ENCODE results near the gene WNK2. TPM values are rescaled to one million over a fixed set of nuclear protein-coding genes. Genes with fewer than 3 reads are reported as not detected.

The WNK2 gene
- total RNA-seq, 1 donor from 2014 or later = 218 TPM

- no peak for TF ChIP-seq CTCF (IDR thresholded peaks at IDR 0.05; ENCODE audit: borderline replicate concordance)
- Histone ChIP-seq H3K27ac (replicated peaks) (no peak overlapping the region), H3K4me3 (no peak overlapping the region), H3K4me1 (peaks cover 46% of the 10 kb centered on the region), H3K9me3 (replicated peaks) (no peaks in the 10 kb centered on the region), H3K27me3 (ENCODE audit: low read depth) (peaks cover 23% of the 10 kb centered on the region), H3K36me3 (peaks cover 28% of the 10 kb centered on the region)
- intact Hi-C loops (cut with micrococcal nuclease) = no loop called here
- DNase-seq = no peak
These were observed 81.5 kb downstream of the WNK2 start for GRCh38 chr9:93265301-93265971.

GRCh38 chr9:93265972-93266371 lies 82.0 kb downstream of the WNK2 start:
- intact Hi-C loops (cut with micrococcal nuclease) = no loop called here
- Histone ChIP-seq H3K9me3 (replicated peaks) (no peaks in the 10 kb centered on the region), H3K27ac (replicated peaks) (no peak overlapping the region), H3K36me3 (peaks cover 33% of the 10 kb centered on the region), H3K27me3 (ENCODE audit: low read depth) (peaks cover 23% of the 10 kb centered on the region), H3K4me1 (peaks cover 41% of the 10 kb centered on the region), H3K4me3 (no peak overlapping the region)
- TF ChIP-seq CTCF (IDR thresholded peaks at IDR 0.05; ENCODE audit: borderline replicate concordance) = no peak
- no peak for DNase-seq

GRCh38 chr9:93266521-93267001 lies 82.6 kb downstream of the WNK2 start:
- Histone ChIP-seq H3K27me3 (ENCODE audit: low read depth) (peaks cover 21% of the 10 kb centered on the region), H3K4me3 (no peak overlapping the region), H3K36me3 (peaks cover 35% of the 10 kb centered on the region), H3K27ac (replicated peaks) (no peak overlapping the region), H3K9me3 (replicated peaks) (no peaks in the 10 kb centered on the region), H3K4me1 (peaks cover 35% of the 10 kb centered on the region)
- TF ChIP-seq CTCF (IDR thresholded peaks at IDR 0.05; ENCODE audit: borderline replicate concordance) = no peak
- intact Hi-C loops (cut with micrococcal nuclease) = no loop called here
- no peak for DNase-seq

GRCh38 chr9:93267091-93267541 lies 83.2 kb downstream of the WNK2 start:
- peaks cover 35% of the 10 kb centered on the region for H3K36me3 ChIP-seq
- TF ChIP-seq CTCF (IDR thresholded peaks at IDR 0.05; ENCODE audit: borderline replicate concordance) = no peak
- no peak overlapping the region for H3K4me3 ChIP-seq
- H3K27ac ChIP-seq (replicated peaks) = no peak overlapping the region
- intact Hi-C loops (cut with micrococcal nuclease) = no loop called here
- no peaks in the 10 kb centered on the region for H3K9me3 ChIP-seq (replicated peaks)
- peaks cover 29% of the 10 kb centered on the region for H3K4me1 ChIP-seq
- DNase-seq = no peak
- H3K27me3 ChIP-seq (ENCODE audit: low read depth) = peaks cover 16% of the 10 kb centered on the region

- no peak for TF ChIP-seq CTCF (IDR thresholded peaks at IDR 0.05; ENCODE audit: borderline replicate concordance)
- Histone ChIP-seq H3K9me3 (replicated peaks) (no peaks in the 10 kb centered on the region), H3K4me1 (peaks cover 21% of the 10 kb centered on the region), H3K36me3 (peaks cover 35% of the 10 kb centered on the region), H3K27me3 (ENCODE audit: low read depth) (peaks cover 16% of the 10 kb centered on the region), H3K27ac (replicated peaks) (no peak overlapping the region), H3K4me3 (no peak overlapping the region)
- no peak for DNase-seq
- intact Hi-C loops (cut with micrococcal nuclease) = no loop called here
These were observed 84.0 kb downstream of the WNK2 start for GRCh38 chr9:93267681-93268505.

Measured in left ventricle myocardium inferior (tissue), 1 donor.